ENCODE results near the gene FYN.
"Not testable (repeated sequence)": the region's sequence is repeated elsewhere in the genome, so short reads cannot be mapped to it uniquely, and the experiment has no call there.

FYN gene

GRCh38 chr6:111837007-111837406, 36.2 kb downstream of the FYN start:
- H3K36me3 ChIP-seq (ENCODE audit: low read depth): no peaks in the 10 kb centered on the region
- no peak for TF ChIP-seq CTCF (IDR thresholded peaks at IDR 0.05; ENCODE audit: poor library complexity, severe bottlenecking)
- H3K4me1 ChIP-seq (ENCODE audit: insufficient read depth, poor library complexity, severe bottlenecking): peaks cover 2% of the 10 kb centered on the region
- H3K27me3 ChIP-seq (ENCODE audit: insufficient read depth, poor library complexity, severe bottlenecking): no peaks in the 10 kb centered on the region
- no peak overlapping the region for H3K27ac ChIP-seq (ENCODE audit: poor library complexity, severe bottlenecking)
- H3K9me3 ChIP-seq (ENCODE audit: severe bottlenecking): peaks cover 2% of the 10 kb centered on the region
- no peak overlapping the region for H3K4me3 ChIP-seq (ENCODE audit: severe bottlenecking)
- ATAC-seq (ENCODE audit: low read depth) (no peak), DNase-seq (ENCODE audit: low spot score) (no peak)

GRCh38 chr6:111835807-111836206, 37.4 kb downstream of the FYN start:
- no peak for TF ChIP-seq CTCF (IDR thresholded peaks at IDR 0.05; ENCODE audit: poor library complexity, severe bottlenecking)

GRCh38 chr6:111835398-111835797, 37.9 kb downstream of the FYN start:
- not testable (repeated sequence) for H3K27ac ChIP-seq (ENCODE audit: poor library complexity, severe bottlenecking); DNase-seq (ENCODE audit: low spot score); H3K4me1 ChIP-seq (ENCODE audit: insufficient read depth, poor library complexity, severe bottlenecking); H3K27me3 ChIP-seq (ENCODE audit: insufficient read depth, poor library complexity, severe bottlenecking); H3K4me3 ChIP-seq (ENCODE audit: severe bottlenecking); H3K36me3 ChIP-seq (ENCODE audit: low read depth); ATAC-seq (ENCODE audit: low read depth); H3K9me3 ChIP-seq (ENCODE audit: severe bottlenecking)

More at GRCh38 chr6:111835807-111836206, 37.4 kb downstream of the FYN start:
- H3K36me3 ChIP-seq (ENCODE audit: low read depth): no peaks in the 10 kb centered on the region
- no peak overlapping the region for H3K27ac ChIP-seq (ENCODE audit: poor library complexity, severe bottlenecking)
- peaks cover 2% of the 10 kb centered on the region for H3K9me3 ChIP-seq (ENCODE audit: severe bottlenecking)
- DNase-seq (ENCODE audit: low spot score): no peak
- ATAC-seq (ENCODE audit: low read depth): no peak
- H3K4me3 ChIP-seq (ENCODE audit: severe bottlenecking): no peak overlapping the region
- no peaks in the 10 kb centered on the region for H3K27me3 ChIP-seq (ENCODE audit: insufficient read depth, poor library complexity, severe bottlenecking)
- peaks cover 2% of the 10 kb centered on the region for H3K4me1 ChIP-seq (ENCODE audit: insufficient read depth, poor library complexity, severe bottlenecking)

- no peak for TF ChIP-seq CTCF (IDR thresholded peaks at IDR 0.05; ENCODE audit: poor library complexity, severe bottlenecking)
Observed at GRCh38 chr6:111834356-111834755, 38.9 kb downstream of the FYN start.

GRCh38 chr6:111832833-111833418, 40.3 kb downstream of the FYN start:
- peaks cover 2% of the 10 kb centered on the region for H3K9me3 ChIP-seq (ENCODE audit: severe bottlenecking)
- peaks cover 2% of the 10 kb centered on the region for H3K4me1 ChIP-seq (ENCODE audit: insufficient read depth, poor library complexity, severe bottlenecking)
- H3K4me3 ChIP-seq (ENCODE audit: severe bottlenecking): no peak overlapping the region
- H3K27ac ChIP-seq (ENCODE audit: poor library complexity, severe bottlenecking): no peak overlapping the region
- no peak for DNase-seq (ENCODE audit: low spot score)
- ATAC-seq (ENCODE audit: low read depth): no peak
- no peaks in the 10 kb centered on the region for H3K36me3 ChIP-seq (ENCODE audit: low read depth)
- TF ChIP-seq CTCF (IDR thresholded peaks at IDR 0.05; ENCODE audit: poor library complexity, severe bottlenecking): no peak
- H3K27me3 ChIP-seq (ENCODE audit: insufficient read depth, poor library complexity, severe bottlenecking): no peaks in the 10 kb centered on the region

More at GRCh38 chr6:111834356-111834755, 38.9 kb downstream of the FYN start:
- H3K27me3 ChIP-seq (ENCODE audit: insufficient read depth, poor library complexity, severe bottlenecking): no peaks in the 10 kb centered on the region
- H3K27ac ChIP-seq (ENCODE audit: poor library complexity, severe bottlenecking): no peak overlapping the region
- H3K4me1 ChIP-seq (ENCODE audit: insufficient read depth, poor library complexity, severe bottlenecking): peaks cover 2% of the 10 kb centered on the region
- no peaks in the 10 kb centered on the region for H3K36me3 ChIP-seq (ENCODE audit: low read depth)
- no peak overlapping the region for H3K4me3 ChIP-seq (ENCODE audit: severe bottlenecking)
- no peak for ATAC-seq (ENCODE audit: low read depth)
- no peak for DNase-seq (ENCODE audit: low spot score)
- H3K9me3 ChIP-seq (ENCODE audit: severe bottlenecking): peaks cover 2% of the 10 kb centered on the region

Measured in RWPE2 (cell line).